Stimulated activated CD4-positive, alpha-beta T cell treated with anti-CD3 and anti-CD28 coated beads, Interleukin-1b, Interleukin-23, amount 100 ng/mL, for 24 hours (primary cell): ENCODE data around the gene EPN1.

Experiments
- DNase-seq, 4 experiments: peaks; one replicate each; pipeline ENCODE4 v3.0.0-alpha.2; 2020; ENCODE audit warnings: low read depth in 4 of 4, low spot score in 1 of 4

EPN1 gene

DNA sequence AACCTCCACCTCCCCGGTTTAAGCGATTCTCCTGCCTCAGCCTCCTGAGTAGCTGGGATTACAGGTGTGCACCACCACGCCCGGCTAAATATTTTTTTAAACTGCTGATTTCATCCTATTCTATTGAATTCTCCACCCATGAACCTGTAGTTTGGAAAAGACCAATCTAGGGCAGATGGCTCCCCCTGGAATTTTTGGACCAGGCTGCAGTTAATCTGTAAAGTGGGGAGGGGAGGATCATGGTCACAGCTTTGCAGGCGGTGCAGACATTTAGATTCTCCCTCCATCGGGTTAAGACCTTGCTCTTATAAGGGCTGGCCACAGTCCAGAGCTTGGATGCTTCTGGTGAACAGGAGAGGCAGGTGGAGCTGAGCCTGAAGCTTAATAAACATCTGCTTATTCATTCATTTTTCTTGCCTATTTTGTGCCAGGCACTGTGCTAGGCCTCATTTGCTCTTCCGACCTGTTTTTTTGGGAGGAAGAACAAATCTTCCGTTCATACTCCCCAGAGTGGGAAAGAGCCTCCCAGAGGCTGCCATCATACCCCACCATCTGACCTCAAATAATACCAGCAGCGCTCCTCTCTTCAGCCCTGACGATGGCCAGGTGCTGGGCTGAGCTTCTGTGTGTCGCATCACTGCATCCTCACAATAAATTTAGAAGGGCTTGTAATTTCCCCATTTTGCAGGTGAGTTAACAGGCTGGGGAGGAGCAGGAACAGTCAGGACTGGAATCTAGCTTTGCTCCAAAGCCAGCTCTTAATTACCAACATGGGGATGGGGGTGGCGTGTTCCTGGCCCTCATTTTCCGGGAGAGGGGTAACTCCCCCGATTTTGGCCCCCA lies 27.9 kb upstream of the EPN1 start:
- no peak for DNase-seq

DNA sequence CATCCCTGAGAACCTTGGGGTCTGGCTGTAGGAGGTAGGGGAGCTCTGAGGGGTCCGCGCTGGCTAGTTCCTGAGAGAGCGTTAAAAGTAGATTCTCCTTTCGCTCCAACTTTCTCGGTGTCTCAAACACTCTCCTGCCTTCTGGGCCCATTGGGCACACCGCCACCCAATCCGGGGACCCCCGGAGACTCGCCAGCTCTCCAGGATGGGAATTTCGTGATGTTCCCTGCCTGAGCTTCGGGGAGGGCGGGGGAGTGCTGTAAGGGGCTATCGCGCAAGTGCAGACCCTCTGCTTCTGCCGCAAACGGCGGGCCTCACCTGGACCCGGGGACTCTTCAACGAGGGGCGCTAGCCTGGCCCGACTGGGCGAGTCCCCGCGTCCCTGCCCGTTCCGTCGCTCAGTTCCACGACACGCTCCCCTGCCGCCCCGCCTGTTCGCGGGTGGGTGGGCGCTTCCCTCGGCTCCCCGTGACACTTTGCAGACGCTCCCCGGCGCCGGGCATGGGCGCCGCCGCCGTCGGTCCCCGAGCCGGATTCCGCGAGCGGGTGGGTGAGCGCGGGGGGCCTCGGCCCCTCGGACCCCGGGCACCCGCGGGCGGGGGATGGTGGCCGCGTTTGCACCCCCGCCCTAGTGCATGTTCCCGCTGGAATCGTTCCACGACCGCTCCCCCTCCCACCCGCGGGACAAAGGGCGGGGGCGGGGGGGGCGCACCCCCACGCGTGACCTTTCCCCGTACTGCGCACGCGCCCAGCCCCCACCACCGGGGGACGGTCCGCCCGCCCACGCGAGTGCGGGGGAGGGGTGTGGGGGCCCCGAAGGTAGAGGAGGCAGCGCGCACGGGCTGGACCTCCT lies 27.1 kb upstream of the EPN1 start, which contains the start of gene CCDC106:
Gene CCDC106 (plus strand): TSS at position 481 of the 853 bp plus-strand sequence. CDS start 835 bp downstream, outside the sequence.
- DNase-seq: peak in 1 of 4 experiments; percentile 35

GRCh38 chr19:55648585-55649267 lies 26.3 kb upstream of the EPN1 start:
- DNase-seq: no peak

- no peak for DNase-seq
These were observed 25.5 kb upstream of the EPN1 start for GRCh38 chr19:55649268-55650125.

DNA sequence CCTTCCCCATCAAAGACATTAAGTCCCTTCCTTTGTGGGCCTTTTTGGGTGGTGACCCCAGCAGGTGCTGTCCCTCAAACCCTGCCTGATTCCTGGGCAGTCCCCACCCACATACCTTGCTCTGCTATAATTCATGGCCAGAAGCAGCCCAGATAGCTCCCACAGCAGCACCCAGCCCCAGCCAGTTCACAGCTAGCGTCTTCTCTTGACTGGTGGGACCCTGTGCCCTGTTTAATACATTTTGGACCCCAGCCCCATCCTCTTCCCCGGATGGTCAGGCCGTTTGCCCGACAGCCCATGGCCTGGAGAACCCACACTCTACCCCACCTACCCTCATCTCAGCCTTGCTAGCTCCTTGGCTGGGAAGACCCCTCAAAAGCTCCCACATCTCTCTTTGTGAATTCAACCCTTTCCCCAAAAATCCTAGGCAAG lies 24.9 kb upstream of the EPN1 start:
- DNase-seq: no peak

DNA sequence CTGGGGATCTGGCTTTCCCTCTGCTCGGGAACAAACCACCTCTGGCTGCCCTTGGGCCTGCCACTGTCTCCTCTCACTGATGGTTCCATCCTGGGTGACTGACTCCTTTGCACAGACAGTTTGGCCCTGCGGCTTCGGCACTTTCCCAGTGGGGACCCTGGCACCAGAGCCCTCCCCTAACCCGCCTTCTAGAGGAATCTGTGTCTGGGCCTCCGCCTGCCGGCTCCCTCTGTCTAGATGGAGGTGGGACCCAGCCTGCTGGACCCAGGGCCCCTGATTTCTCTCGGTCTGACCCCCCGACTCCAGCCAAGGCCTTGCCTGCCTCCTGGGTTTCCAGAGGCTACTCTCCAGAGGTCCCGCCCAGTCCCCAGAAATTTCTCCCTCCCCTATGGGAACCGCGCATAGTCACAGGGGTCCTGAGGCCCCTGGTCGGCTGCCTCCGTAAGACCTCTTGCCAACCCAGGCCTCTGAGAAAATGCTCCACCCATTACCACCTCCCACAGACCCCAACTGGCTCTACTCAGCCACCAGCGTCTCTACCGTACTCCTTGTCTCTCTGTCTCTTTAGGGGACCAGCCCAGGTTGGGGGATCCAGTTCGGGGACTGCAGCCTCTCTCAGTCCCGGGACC lies 24.3 kb upstream of the EPN1 start:
- no peak for DNase-seq

DNA sequence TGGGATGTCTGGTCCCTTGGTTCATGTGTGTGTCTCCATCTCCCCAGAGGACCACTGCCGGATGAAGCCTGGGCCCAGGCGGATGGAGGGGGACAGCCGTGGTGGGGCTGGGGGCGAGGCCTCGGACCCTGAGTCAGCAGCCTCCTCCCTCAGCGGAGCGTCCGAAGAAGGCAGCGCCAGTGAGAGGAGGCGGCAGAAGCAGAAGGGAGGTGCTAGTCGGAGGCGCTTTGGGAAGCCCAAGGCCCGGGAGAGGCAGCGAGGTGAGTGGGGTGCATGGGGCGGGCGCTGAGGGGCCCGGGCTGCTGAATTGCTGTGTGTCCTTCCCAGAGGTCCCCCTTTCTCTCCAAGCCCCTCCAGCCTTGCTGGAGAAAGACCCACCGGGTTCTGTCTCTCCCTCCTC lies 23.8 kb upstream of the EPN1 start:
- DNase-seq: no peak

GRCh38 chr19:55652311-55653128 lies 22.5 kb upstream of the EPN1 start:
- no peak for DNase-seq

- DNase-seq: peak; percentile 91 to 99 (median 98)
These were observed 21.2 kb upstream of the EPN1 start for GRCh38 chr19:55653651-55654322.

DNA sequence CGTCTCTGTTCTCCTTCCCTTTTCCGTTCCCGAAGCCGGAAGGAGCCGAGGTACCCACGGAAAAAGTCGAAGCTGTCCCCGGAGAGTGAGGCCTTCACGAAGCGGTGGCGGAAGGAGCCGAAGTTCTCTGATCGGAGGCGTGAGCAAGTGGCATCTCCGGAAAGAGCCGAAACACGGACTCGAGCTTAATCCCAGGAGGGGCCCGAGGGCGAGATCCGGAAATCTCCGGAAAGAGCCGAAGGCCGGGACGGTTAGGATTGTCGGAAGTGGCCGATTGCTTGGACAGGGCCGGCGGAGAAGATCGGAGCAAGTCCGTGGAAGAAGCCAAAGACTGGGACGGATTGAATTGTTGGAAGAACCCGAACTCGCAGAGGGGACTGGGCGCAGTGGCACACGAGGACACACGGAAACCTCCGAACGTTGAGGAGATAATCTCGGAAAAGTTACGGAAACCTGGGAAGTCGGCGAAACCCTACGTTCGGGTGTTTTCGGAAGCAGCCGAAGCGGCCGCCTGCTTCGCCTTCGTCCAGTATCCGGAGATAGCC lies 20.6 kb upstream of the EPN1 start:
- DNase-seq: peak; percentile 93 to 98 (median 96)

- DNase-seq: peak; percentile 92 to 98 (median 94)
These were observed 20.0 kb upstream of the EPN1 start, which contains the start of gene U2AF2 for GRCh38 chr19:55654868-55655647. TSS of gene U2AF2 (plus strand) at chr19:55655035. CDS start at chr19:55655105, 70 bp downstream.

DNA sequence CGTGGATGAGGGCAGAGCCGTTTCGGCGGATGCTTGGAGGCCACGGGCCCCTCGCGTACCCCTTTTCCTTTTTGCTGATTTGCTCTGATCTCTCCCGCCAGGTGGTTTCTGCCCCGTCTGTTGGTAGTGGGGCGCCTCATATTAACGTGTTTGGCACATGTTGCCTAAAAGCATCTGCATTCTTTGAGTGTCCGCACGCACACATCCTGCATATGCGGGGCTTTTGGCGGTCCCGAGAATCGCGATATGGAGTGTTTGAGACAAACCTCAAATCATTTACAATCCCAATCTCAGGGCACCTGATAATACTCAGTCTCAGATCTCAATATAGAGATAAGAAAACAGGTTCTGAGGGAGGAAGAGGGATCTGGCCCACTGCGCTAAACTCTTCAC lies 19.4 kb upstream of the EPN1 start:
- DNase-seq: no peak

GRCh38 chr19:55656552-55656951 lies 18.5 kb upstream of the EPN1 start:
- no peak for DNase-seq

DNA sequence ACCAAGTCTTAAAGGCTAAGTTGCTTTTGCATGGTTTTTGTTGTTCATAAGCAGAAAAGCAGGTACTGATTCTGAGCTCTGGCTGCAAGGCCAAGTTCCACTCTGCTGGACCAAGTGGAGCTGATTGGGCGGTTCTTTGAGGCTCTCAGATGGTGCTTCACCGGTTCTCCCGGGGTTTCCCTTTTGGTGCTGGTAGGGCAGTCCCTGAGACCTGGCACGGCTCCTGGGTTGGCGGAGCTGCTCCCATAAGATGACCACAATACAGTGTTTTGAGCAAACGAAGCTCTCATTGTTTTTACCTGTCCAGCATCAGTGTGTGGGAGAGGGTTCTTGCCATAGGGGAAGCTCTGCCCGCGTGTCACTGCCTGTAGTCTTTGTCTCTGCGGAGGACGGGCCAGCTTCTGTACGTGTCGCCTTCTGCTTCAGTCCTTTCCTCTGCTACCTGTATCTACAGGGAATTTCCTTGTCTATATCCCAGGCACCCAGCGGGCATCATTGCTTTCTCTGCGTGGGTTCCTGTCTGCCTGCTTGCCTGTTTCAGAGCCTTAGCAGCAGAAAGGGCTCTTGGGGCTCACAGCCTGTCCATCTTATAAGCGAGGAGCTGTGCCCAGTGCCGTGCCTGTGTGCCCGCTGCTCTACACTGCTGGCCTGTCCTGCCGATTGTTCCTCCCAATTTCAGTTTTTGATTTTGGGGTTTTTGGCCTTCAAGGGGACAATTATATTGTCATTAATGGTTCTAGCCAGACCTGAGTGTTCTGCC lies 17.9 kb upstream of the EPN1 start:
- no peak for DNase-seq

- no peak for DNase-seq
These were observed 16.1 kb upstream of the EPN1 start for GRCh38 chr19:55658846-55659459.

GRCh38 chr19:55659822-55660221 lies 15.2 kb upstream of the EPN1 start:
- no peak for DNase-seq
